ENCODE data around the gene ANXA2. TPM values are rescaled to one million over a fixed set of nuclear protein-coding genes. Genes with fewer than 3 reads are reported as not detected.
"Not testable (repeated sequence)": the region's sequence is repeated elsewhere in the genome, so short reads cannot be mapped to it uniquely, and the experiment has no call there.

ANXA2 gene
- total RNA-seq, 4 donors from 2014 or later, result 376 to 811 (median 549) TPM

DNA sequence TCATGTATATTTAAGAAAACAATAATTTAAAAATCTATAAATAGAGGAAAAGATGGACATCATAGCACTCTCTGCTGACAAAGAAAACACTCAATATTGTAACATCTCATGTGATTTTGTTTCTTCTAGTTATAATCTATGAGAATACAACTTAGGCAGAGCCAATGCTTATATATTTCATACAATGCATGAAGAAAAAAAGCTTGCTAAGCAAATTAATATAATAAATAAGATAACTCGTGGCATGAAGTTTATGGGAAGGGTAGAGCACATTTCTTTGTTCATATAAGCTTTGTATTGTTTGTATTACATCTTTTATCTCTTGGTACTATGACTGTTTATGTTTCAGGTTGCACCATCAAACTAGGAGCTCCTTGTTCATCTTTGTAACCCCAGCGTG is 7.6 kb upstream of the ANXA2 start:
- TF ChIP-seq, protein P1, sequence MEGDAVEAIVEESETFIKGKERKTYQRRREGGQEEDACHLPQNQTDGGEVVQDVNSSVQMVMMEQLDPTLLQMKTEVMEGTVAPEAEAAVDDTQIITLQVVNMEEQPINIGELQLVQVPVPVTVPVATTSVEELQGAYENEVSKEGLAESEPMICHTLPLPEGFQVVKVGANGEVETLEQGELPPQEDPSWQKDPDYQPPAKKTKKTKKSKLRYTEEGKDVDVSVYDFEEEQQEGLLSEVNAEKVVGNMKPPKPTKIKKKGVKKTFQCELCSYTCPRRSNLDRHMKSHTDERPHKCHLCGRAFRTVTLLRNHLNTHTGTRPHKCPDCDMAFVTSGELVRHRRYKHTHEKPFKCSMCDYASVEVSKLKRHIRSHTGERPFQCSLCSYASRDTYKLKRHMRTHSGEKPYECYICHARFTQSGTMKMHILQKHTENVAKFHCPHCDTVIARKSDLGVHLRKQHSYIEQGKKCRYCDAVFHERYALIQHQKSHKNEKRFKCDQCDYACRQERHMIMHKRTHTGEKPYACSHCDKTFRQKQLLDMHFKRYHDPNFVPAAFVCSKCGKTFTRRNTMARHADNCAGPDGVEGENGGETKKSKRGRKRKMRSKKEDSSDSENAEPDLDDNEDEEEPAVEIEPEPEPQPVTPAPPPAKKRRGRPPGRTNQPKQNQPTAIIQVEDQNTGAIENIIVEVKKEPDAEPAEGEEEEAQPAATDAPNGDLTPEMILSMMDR (IDR thresholded peaks at IDR 0.05), result no peak
- TF ChIP-seq POLR2A (IDR thresholded peaks at IDR 0.05), result no peak
- no peaks in the 10 kb centered on the region for H3K4me1 ChIP-seq
- no peak overlapping the region for H3K4me3 ChIP-seq
- intact Hi-C loops (cut with DNase I; ENCODE audit: low total_unique reads), result no loop called here
- H3K27ac ChIP-seq, result no peak overlapping the region
- no peaks in the 10 kb centered on the region for H3K9me3 ChIP-seq
- no peaks in the 10 kb centered on the region for H3K36me3 ChIP-seq
- no peak for DNase-seq
- no peaks in the 10 kb centered on the region for H3K27me3 ChIP-seq

DNA sequence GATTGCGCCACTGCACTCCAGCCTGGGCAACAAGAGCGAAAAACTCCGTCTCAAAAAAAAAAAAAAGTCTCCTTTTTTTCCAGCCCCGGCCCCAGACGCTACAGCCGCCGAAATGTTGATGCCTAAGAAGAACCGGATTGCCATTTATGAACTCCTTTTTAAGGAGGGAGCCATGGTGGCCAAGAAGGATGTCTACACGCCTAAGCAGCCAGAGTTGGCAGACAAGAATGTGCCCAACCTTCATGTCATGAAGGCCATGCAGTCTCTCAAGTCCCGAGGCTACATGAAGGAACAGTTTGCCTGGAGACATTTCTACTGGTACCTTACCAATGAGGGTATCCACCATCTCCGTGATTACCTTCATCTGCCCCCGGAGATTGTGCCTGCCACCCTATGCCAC is 6.6 kb upstream of the ANXA2 start:
- H3K36me3 ChIP-seq; intact Hi-C loops (cut with DNase I; ENCODE audit: low total_unique reads); H3K4me3 ChIP-seq; H3K4me1 ChIP-seq; H3K9me3 ChIP-seq; H3K27me3 ChIP-seq; DNase-seq; H3K27ac ChIP-seq: not testable (repeated sequence)

DNA sequence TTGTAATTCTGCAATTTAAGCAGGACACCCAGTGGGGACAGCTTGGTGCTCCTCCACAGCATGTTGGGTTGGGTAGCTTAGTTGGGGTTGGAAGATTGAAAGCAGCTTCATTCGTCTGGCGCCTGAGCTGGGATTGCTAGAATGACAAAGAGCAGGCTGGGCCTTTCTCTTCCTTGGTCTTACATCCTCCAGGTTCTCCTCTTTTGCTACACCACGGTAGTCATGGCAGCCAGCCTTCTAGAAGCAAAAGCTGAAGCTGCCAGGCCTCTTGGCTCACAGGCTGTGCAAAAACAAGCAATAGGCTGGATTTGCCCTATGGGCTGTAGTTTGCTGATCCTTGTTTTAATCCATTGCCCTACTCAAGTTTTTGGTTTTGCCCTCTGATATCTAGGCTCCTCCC is 3.2 kb upstream of the ANXA2 start:
- intact Hi-C loops (cut with DNase I; ENCODE audit: low total_unique reads), result no loop called here
- no peaks in the 10 kb centered on the region for H3K27me3 ChIP-seq
- no peak for DNase-seq
- H3K36me3 ChIP-seq, result no peaks in the 10 kb centered on the region
- H3K4me3 ChIP-seq, result no peak overlapping the region
- no peaks in the 10 kb centered on the region for H3K4me1 ChIP-seq
- no peak overlapping the region for H3K27ac ChIP-seq
- no peaks in the 10 kb centered on the region for H3K9me3 ChIP-seq
- no peak for TF ChIP-seq POLR2A (IDR thresholded peaks at IDR 0.05)
- TF ChIP-seq, protein P1 (IDR thresholded peaks at IDR 0.05), result no peak

DNA sequence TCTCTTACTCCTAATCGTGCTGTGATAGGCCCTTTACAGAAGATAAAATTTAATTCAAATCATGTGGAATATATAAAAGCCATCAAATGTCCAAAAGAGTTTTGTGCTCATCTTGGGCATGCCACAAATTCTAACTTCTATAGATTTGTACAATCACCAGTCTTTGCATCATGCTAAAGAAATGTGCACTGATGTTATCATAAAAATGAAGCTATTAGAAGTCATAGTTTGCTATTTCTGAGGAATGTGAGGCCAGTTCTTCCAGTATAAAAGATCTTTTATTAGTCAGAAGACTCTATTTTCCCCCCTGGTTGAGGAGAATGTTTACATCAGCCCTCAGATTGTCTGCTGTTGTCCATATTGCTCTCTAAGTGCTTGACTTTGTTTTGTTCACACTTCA is 2.1 kb upstream of the ANXA2 start:
- DNase-seq, result no peak
- TF ChIP-seq, protein P1 (IDR thresholded peaks at IDR 0.05), result no peak
- no peak for TF ChIP-seq POLR2A (IDR thresholded peaks at IDR 0.05)
- peak overlapping the region; percentile 41 to 96 for H3K27ac ChIP-seq
- intact Hi-C loops (cut with DNase I; ENCODE audit: low total_unique reads), result no loop called here
- H3K9me3 ChIP-seq, result no peaks in the 10 kb centered on the region
- no peaks in the 10 kb centered on the region for H3K27me3 ChIP-seq
- peaks cover 3 to 5% of the 10 kb centered on the region in 2 donors for H3K4me1 ChIP-seq
- no peak overlapping the region for H3K4me3 ChIP-seq
- H3K36me3 ChIP-seq, result no peaks in the 10 kb centered on the region

- peaks cover 3 to 11% of the 10 kb centered on the region in 2 donors for H3K4me1 ChIP-seq
- no peaks in the 10 kb centered on the region for H3K27me3 ChIP-seq
- H3K4me3 ChIP-seq, result peak overlapping the region in 1 of 2 donors; percentile 87
- no peaks in the 10 kb centered on the region for H3K36me3 ChIP-seq
- no peaks in the 10 kb centered on the region for H3K9me3 ChIP-seq
- peak in 1 of 2 donors; percentile 39 for DNase-seq
- no peak for TF ChIP-seq POLR2A (IDR thresholded peaks at IDR 0.05)
- TF ChIP-seq, protein P1 (IDR thresholded peaks at IDR 0.05), result no peak
- H3K27ac ChIP-seq, result peak overlapping the region; percentile 41 to 96
- intact Hi-C loops (cut with DNase I; ENCODE audit: low total_unique reads), result no loop called here
These were observed 1.6 kb upstream of the ANXA2 start for GRCh38 chr15:60399246-60399915.
